HG02759 (cell line): Measurements from ENCODE around the gene NPFFR1.

Source experiments
- ATAC-seq: cut with Tn5 transposase; IDR thresholded peaks from one replicate; pipeline ENCODE4 v1.9.1; 2021; ENCODE audit warnings: mild to moderate bottlenecking, moderate library complexity; ENCODE audit not compliant: unreplicated experiment

Gene NPFFR1, protein sequence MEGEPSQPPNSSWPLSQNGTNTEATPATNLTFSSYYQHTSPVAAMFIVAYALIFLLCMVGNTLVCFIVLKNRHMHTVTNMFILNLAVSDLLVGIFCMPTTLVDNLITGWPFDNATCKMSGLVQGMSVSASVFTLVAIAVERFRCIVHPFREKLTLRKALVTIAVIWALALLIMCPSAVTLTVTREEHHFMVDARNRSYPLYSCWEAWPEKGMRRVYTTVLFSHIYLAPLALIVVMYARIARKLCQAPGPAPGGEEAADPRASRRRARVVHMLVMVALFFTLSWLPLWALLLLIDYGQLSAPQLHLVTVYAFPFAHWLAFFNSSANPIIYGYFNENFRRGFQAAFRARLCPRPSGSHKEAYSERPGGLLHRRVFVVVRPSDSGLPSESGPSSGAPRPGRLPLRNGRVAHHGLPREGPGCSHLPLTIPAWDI

DNA sequence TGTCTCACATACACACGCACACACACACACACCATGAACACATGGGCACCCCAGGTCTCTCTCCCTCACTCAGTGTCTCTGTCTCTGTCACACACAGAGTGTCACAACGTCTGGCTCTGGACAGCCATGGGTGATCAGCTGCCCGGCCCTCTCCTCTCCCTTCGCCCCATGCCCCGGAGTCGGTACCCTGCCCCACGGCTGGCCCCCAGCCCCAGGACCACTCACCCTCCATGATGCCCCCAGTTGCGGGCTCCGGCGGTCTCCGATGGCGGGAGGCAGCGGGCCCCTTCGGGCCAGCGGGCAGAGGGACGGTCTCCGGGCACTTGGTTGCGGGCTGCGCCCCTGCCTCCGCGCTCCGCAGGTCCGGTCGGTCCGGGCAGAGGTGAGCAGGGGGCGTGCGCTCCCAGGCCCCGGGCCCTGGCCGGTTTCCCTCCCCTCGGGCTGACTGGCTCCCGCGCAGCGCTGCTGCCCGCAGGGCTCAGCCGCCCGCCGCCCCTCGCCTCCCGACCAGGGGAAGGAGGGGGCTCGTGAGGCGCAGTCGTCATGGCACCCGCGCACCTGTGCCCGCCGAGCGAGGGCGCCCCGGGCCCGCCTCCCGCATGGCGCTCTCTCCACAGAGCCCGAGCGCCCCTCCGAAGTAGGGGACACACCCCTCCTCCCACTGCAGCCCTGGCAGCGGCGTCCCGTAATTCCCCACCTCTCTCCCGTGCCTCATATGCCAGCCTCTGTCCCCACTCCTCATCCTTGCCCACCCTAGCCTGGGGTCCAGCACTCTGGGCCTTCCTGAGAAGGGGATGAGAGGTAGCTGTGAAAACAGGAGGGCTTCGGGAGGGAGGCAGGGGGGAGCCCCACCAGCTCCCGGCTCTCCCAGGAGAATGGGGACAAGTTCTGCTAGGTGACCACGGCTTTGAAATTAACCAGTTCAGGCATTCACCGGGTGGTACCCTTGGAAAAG, at the start of gene NPFFR1:
TSS of gene NPFFR1 (minus strand) at position 560 of the 955 bp plus-strand sequence. CDS start at position 232, 328 bp downstream.
- ATAC-seq: no peak

DNA sequence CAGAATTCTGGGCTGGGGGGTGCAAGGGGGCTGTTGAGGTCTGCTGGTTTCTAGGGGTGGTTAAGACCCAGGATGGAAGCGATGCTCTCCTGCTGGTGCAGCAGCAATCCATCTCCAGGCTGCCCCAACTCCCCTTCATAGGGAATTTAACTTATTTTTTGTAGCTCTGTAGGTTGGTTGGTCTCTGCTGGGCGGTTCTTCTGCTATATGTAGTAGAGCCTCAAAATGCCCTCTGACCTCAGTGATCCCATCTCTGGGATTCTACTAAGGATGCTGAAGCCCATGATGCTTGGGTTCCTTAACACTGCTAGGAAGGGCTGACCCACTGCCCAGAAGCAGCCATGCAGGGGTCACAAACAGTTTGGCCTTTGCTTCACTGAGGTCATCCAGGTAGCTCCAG, 49.5 kb upstream of the NPFFR1 start:
- no peak for ATAC-seq

DNA sequence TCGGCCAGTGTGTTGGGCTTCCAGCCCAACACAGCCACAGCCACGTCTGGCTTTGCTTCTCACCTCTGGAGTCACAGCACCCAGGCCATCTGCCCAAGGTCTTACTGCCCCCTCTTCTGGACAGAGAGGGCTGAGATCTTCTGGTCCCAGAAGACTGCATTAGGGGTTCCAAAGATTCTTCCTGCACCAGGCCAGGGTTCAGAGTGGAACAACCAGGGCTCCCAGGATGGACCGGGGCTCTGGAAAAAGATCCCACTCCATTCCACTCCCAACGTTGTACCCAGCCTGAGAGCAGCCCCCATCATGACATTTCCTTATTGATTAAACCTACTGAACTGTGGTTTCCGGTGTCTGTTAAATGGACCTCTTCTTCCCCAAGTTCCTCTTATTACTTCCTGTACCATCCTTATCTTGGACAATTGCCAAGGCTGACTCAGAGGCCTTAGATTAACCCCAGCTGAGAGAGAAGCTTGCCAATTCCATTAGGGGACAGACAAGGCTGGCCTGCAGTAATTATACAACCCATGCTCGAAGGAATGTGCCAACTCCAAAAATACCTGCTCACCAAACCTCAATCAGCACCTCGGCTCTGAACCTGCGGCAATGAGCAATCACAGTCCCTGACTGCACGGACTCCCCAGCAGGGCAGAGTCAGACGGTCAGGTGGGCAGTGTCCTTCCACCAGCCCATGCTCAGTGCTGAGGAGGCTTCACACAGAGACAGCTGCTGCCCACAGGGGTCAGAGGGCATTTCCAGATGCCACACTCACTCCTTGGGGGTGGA, 47.9 kb upstream of the NPFFR1 start:
- ATAC-seq: peak; percentile 87

GRCh38 chr10:70331160-70331485, 47.3 kb upstream of the NPFFR1 start:
- no peak for ATAC-seq

GRCh38 chr10:70330671-70331070, 46.9 kb upstream of the NPFFR1 start:
- ATAC-seq: no peak

GRCh38 chr10:70328967-70329366, 45.2 kb upstream of the NPFFR1 start:
- ATAC-seq: no peak

DNA sequence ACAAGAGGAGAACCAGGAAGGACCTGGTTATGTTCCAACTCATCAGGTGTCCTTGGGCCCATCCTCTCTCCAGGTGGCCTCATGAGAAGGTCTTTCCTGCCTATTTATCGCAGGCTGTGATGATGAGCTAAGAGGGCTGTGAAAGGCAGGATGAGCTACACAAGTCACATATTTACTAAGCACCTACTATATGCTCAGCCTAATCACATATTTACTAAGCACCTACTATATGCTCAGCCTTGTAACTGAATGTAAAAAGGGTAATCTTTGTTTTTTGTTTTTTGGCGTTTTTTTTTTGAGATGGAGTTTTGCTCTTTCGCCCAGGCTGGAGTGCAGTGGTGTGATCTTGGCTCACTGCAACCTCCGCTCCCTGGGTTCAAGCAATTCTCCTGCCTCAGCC, 44.2 kb upstream of the NPFFR1 start:
- no peak for ATAC-seq

- no peak for ATAC-seq
Measured at GRCh38 chr10:70324951-70325781, 41.4 kb upstream of the NPFFR1 start.

DNA sequence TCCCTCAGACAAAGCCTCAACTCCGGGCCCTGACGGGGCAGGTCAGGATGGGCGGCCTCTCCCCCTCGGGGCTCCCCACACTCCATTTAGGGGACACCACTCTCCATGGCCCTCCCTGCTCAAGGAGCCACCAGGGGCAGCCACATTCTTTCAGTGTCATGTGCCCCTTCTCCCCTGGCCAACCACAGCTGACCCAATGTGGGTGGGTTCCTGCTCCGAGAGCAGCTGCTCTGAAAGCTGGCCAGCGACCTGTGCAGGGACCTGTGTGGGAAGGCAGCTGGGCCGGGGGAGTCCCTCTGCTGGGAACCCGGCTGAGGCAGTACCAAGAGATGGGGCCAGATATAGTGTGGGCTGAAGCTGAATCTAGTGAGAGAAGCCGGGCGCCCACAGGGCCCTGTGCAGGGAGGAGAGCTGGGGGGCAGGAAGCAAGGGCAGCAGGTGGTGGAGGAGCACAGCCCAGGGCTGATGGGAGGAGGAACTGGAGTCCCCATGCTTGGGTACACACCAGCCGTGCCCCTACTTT, 40.6 kb upstream of the NPFFR1 start:
- peak; percentile 62 for ATAC-seq

- no peak for ATAC-seq
Measured at GRCh38 chr10:70323697-70324338, 40.0 kb upstream of the NPFFR1 start.

DNA sequence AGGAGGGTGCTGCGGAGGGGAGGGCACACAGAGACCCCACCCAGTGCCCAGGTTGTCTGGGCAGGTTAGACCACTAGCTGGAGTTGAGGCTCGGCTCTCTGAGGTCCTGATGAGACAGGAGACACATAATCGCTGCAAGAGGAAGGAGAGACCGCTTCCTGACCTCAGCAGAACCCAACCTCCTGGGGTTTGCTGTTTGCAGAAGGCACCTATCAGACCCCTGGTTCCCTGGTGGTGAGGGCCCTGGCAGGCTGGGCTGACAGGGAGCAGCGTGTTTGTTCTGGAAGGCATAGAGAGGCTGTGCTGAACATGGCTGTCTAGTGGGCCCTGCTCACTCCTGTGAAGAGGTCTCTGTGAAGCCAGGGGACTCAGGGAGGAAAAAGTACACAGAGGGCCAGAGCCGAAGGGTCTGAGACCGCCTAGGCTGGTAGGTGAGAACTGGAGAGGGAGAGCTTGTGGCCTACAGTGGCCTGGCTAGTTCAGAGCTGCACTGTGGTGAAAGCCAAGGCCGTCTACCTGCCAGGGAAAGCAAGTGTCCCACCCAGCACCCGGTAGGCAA, 39.4 kb upstream of the NPFFR1 start:
- ATAC-seq: no peak

DNA sequence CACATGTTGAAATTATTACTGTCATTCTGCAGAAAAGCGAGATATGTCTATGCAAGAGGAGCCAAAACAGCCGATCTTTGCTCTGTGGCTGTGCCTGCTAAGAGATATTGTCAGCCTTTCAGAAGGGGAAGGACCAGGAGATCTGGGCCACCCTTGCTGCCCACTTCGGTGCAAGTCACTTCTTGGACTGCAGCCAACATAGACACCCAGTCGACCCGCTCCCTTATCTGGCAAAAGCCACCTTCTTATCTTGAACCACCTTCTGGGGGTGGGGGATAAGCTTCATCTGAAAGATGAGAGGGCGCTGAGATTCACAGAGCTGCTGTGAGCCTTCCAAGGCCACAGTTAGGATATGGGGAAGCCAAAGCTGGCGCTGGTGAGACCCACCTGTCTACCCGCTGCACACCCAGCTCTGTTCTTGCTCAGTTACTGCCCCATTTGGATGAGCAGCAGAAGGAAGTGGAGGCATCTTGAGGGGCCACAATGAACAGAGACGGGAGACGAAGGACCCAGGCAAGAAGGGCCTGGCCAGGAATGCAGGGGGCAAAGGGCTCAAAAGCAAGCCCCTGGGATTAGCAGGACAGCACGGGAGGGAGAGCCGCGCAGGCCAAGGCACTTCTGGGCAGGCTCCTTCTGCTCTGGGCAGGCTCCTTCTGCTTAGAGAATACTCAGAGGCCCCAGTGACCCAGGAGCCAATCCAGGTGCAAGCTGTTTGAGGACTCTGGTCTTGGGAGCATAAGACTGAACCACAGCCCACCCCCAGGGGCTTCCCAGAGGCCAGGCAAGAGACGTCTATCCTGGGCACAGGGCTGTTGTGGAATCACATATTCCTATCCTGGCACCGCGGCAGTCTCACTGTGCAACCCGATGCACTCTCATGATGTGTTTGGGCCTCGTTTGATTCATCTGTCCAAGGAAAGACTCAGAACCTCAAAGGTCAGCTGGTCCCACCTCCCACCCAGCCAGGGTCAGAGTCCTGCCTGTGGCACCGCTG, 38.4 kb upstream of the NPFFR1 start:
- no peak for ATAC-seq

DNA sequence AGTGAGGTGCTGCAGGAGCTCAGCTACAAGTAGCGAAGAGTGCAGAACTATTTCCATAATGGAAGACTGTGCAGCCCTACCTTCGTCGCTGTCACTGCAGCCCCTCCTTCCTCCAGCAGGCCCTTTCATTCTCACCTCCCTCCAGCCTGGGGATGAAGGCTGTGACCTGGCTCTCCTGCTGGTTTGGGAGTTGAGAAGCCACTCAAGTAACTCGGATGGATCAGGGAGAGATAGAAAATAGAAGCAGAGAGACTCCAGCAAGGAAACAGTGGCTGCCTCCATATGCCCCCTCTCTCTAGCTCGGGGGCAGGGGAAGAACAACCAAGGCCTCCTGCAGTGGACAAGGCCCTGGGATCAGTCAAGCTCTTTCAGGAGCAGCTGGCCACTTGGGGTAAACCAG, 37.4 kb upstream of the NPFFR1 start:
- ATAC-seq: no peak

- no peak for ATAC-seq
Measured at GRCh38 chr10:70320751-70321150, 36.9 kb upstream of the NPFFR1 start.

- no peak for ATAC-seq
Measured at GRCh38 chr10:70319824-70320223, 36.0 kb upstream of the NPFFR1 start.

GRCh38 chr10:70319183-70319582, 35.4 kb upstream of the NPFFR1 start:
- no peak for ATAC-seq

DNA sequence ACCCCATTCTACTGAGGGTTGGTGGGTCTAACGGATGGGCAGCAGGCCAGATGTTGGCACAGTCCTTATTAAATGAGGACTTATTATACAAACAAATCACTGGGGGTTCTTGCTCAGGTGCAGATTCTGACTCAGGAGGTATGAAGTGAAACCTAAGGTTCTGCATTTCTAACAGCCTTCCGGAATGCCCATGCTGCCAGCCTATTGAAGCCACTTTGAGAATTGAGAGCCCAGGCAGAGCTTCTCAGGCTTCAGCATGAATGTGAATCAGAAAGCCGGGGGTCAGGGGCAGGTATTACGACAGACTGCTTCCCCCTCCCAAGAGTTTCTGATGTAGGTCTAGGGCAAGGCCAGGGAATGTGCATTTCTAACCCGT, 34.1 kb upstream of the NPFFR1 start:
- ATAC-seq: no peak
